Panc1 (cell line): ENCODE results near the gene CHN1. TPM values are rescaled to one million over a fixed set of nuclear protein-coding genes. Genes with fewer than 3 reads are reported as not detected.

Experiments used
- ATAC-seq: fragments of 200-7000 bp; cut with Tn5 transposase; 2 replicates; pipeline ENCODE4 v1.9.1; 2020; ENCODE audit warnings: mild to moderate bottlenecking, moderate library complexity
- BruUV-seq: library from RNA; stranded (reverse); fragments of 400-500 nt; replicated peaks from 2 replicates; lab custom pipeline; 2021; lab: Mats Ljungman, UMichigan
- CTCF ChIA-PET: fragments of 300-600 bp; sonication (Branson Sonifier 250); formaldehyde crosslinking; loops from one replicate; lab custom pipeline; 2022; ENCODE audit warnings: antibody characterized with exemption; lab: Charles Lee
- POLR2A ChIA-PET: fragments of 300-600 bp; sonication (Branson Sonifier 250); formaldehyde crosslinking; loops from one replicate; lab custom pipeline; 2022; ENCODE audit warnings: antibody characterized with exemption; lab: Charles Lee
- DNase-seq: peaks from one replicate; pipeline ENCODE4 v3.0.0-alpha.2; 2010; ENCODE audit warnings: low read depth, low spot score
- H3K27ac ChIP-seq: 2 replicates; pipeline ENCODE4 v1.5.1; 2011; ENCODE audit warnings: mild to moderate bottlenecking, low read length, inconsistent platforms
- H3K27me3 ChIP-seq: fragments of 200-500 bp; sonication (Bioruptor generic); 2 replicates; pipeline ENCODE4 v1.6.0; 2014; ENCODE audit warnings: low read length, inconsistent platforms; ENCODE audit not compliant: control insufficient read depth, insufficient read depth
- H3K36me3 ChIP-seq: fragments of 200-500 bp; sonication (Bioruptor generic); 2 replicates; pipeline ENCODE4 v1.5.1; 2014; ENCODE audit warnings: inconsistent platforms, mild to moderate bottlenecking, low read length, moderate library complexity; ENCODE audit not compliant: control insufficient read depth, insufficient read depth
- H3K4me1 ChIP-seq: 2 replicates; pipeline ENCODE4 v1.5.1; 2011; ENCODE audit warnings: inconsistent platforms, mild to moderate bottlenecking, low read length, moderate library complexity; ENCODE audit not compliant: control insufficient read depth, insufficient read depth
- H3K4me3 ChIP-seq, 2 experiments: 2 replicates each; pipeline ENCODE4 v1.5.1; 2011 to 2012; ENCODE audit warnings: low read depth in 2 of 2, low read length in 2 of 2, mild to moderate bottlenecking in 2 of 2, inconsistent platforms in 1 of 2, moderate library complexity in 1 of 2
- H3K9me3 ChIP-seq: fragments of 200-500 bp; sonication (Bioruptor generic); 2 replicates; pipeline ENCODE4 v1.5.1; 2014; ENCODE audit warnings: low read depth, mild to moderate bottlenecking, inconsistent platforms, low read length, moderate library complexity; ENCODE audit not compliant: control insufficient read depth, insufficient read depth
- POLR2AphosphoS5 ChIP-seq: IDR thresholded peaks from 2 replicates; pipeline ENCODE4 v1.6.1; 2012; ENCODE audit warnings: mild to moderate bottlenecking, low read depth, low read length, moderate library complexity
- REST ChIP-seq, 2 experiments: IDR thresholded peaks; 2 replicates each; pipeline ENCODE4 v1.6.1; 2011 to 2012; ENCODE audit warnings: low read depth in 2 of 2, control low read depth in 1 of 2, low read length in 1 of 2, mild to moderate bottlenecking in 1 of 2, moderate library complexity in 1 of 2; ENCODE audit not compliant: insufficient read depth in 1 of 2
- SIN3A ChIP-seq: IDR thresholded peaks from 2 replicates; pipeline ENCODE4 v1.6.1; 2012; ENCODE audit warnings: low read depth, mild to moderate bottlenecking, low read length, moderate library complexity, borderline replicate concordance; ENCODE audit not compliant: insufficient read depth
- TCF7L2 ChIP-seq: IDR thresholded peaks from 2 replicates; pipeline ENCODE4 v1.6.1; 2011; ENCODE audit warnings: mild to moderate bottlenecking, low read depth, low read length, inconsistent platforms
- in situ Hi-C: cut with HindIII; loops from 2 replicates; pipeline ENCODE4 v1.10.0; 2016; ENCODE audit warnings: low sequenced_read_pairs, low pct_unique_long_range_greater_than_20kb
- intact Hi-C: fragments of 100-400 bp; cut with micrococcal nuclease; formaldehyde crosslinking; loops from one replicate; pipeline ENCODE4 v1.10.0; 2022; ENCODE audit not compliant: unreplicated experiment
- total RNA-seq: library from RNA; stranded (reverse); gene quantifications from one replicate; pipeline ENCODE4 v1.2.1, GENCODE V29; 2021; ENCODE audit not compliant: unreplicated experiment
- TF ChIP-seq, protein P1 (sequence below): fragments of 450-650 bp; IDR thresholded peaks from 2 replicates; pipeline ENCODE4 v1.5.1; 2017; ENCODE audit warnings: mild to moderate bottlenecking

Gene CHN1
- total RNA-seq, 1 experiment from 2014 or later: 20.8 TPM

DNA sequence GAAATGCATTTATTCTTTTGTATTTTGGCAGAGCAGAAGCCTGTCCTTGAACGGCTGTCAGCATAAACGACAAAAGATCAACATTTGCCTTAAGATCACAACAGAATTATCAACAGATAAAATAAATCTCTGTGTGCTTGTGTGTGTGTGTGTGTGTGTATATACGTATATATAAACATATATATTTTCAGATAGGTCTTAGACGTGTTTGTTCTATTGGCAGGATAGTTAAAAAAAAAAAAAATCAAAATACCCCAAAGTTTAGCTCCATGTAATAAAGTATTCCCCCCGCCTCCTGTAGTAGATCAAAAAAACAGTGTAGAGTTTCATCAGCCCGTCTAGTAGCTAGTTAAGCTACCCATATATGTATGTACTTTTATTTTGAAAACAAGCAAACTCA is 107.9 kb downstream of the CHN1 start:
- in situ Hi-C loops (no loop called here), intact Hi-C loops (no loop called here)
- Histone ChIP-seq H3K27ac (no peak overlapping the region), H3K27me3 (no peaks in the 10 kb centered on the region), H3K4me1 (no peaks in the 10 kb centered on the region), H3K4me3 (no peak overlapping the region), H3K9me3 (no peaks in the 10 kb centered on the region), H3K36me3 (no peaks in the 10 kb centered on the region)
- DNase-seq: no peak
- ATAC-seq: no peak
- CTCF ChIA-PET: no interaction called here
- POLR2A ChIA-PET: no interaction called here
- TF ChIP-seq TCF7L2: no peak
- no TSS peak for BruUV-seq

GRCh38 chr2:174893018-174893417 is 112.2 kb downstream of the CHN1 start:
- intact Hi-C loops: no loop called here
- H3K36me3 ChIP-seq: no peaks in the 10 kb centered on the region
- ChIA-PET CTCF (no interaction called here), POLR2A (no interaction called here)
- H3K27ac ChIP-seq: no peak overlapping the region
- no peak overlapping the region for H3K4me3 ChIP-seq
- H3K9me3 ChIP-seq: no peaks in the 10 kb centered on the region
- in situ Hi-C loops: no loop called here
- no peaks in the 10 kb centered on the region for H3K4me1 ChIP-seq
- no peaks in the 10 kb centered on the region for H3K27me3 ChIP-seq
- TF ChIP-seq POLR2AphosphoS5 (no peak), TCF7L2 (no peak), REST (IDR thresholded peaks at IDR 0.05; ENCODE audit: insufficient read depth in 1 of 2, low read depth in 2 of 2, low read length in 1 of 2) (no peak), SIN3A (no peak)
- TF ChIP-seq, protein P1, sequence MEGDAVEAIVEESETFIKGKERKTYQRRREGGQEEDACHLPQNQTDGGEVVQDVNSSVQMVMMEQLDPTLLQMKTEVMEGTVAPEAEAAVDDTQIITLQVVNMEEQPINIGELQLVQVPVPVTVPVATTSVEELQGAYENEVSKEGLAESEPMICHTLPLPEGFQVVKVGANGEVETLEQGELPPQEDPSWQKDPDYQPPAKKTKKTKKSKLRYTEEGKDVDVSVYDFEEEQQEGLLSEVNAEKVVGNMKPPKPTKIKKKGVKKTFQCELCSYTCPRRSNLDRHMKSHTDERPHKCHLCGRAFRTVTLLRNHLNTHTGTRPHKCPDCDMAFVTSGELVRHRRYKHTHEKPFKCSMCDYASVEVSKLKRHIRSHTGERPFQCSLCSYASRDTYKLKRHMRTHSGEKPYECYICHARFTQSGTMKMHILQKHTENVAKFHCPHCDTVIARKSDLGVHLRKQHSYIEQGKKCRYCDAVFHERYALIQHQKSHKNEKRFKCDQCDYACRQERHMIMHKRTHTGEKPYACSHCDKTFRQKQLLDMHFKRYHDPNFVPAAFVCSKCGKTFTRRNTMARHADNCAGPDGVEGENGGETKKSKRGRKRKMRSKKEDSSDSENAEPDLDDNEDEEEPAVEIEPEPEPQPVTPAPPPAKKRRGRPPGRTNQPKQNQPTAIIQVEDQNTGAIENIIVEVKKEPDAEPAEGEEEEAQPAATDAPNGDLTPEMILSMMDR: no peak
- BruUV-seq: no TSS peak
- no peak for DNase-seq
- no peak for ATAC-seq

DNA sequence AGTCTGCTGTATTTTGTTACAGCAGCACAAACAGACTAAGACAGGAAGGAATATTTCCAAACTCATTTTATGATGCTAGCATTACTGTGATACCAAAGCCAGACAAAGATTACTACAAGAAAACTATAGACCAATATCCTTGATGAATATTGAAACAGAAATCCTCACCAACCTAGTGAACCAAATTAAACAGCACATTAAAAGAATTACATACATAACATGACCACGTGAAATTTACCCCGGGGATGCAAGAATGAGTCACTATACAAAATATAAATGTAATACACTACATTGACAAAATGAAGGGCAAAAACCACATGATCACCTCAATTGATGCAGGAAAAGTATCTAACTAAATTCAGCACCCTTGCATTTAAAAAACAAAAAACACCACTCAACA is 112.6 kb downstream of the CHN1 start:
- no peaks in the 10 kb centered on the region for H3K4me1 ChIP-seq
- H3K36me3 ChIP-seq: no peaks in the 10 kb centered on the region
- no peak for TF ChIP-seq REST (IDR thresholded peaks at IDR 0.05; ENCODE audit: insufficient read depth in 1 of 2, low read depth in 2 of 2, low read length in 1 of 2)
- TF ChIP-seq POLR2AphosphoS5: no peak
- TF ChIP-seq TCF7L2: no peak
- TF ChIP-seq, protein P1: no peak
- no peak for TF ChIP-seq SIN3A
- ATAC-seq: no peak
- DNase-seq: no peak
- BruUV-seq: no TSS peak
- H3K27me3 ChIP-seq: no peaks in the 10 kb centered on the region
- H3K27ac ChIP-seq: no peak overlapping the region
- ChIA-PET CTCF (no interaction called here), POLR2A (no interaction called here)
- intact Hi-C loops (no loop called here), in situ Hi-C loops (no loop called here)
- H3K4me3 ChIP-seq: no peak overlapping the region
- H3K9me3 ChIP-seq: no peaks in the 10 kb centered on the region
